ENCODE data around the gene ING2.

The ING2 gene

DNA sequence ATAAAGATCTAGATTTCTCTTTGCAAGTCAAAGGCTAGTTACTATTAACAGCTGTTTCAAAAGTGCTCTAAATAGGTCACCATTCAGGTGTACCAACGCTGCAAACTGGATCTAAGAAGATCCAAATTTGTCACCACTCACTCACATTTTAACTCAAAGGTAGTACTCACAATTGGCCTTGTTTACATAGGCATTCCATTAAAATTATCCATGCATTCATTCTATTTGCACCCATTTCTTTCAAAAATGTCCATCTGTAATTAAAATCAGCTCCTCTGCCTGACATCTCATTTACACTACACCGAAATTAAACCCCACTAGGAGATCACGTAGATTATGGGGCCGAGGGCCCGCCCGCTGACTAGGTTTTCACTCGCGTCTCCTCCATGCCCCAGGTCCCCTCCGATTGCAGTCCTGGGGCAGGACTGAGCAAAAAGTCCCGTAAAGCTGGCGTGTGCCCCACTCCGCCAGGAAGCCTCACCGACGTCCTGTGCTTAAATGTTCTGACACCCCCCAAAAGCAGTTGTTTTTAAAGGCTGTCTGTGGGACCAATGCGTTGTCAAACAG lies 1.3 kb upstream of the ING2 start:
- no peak for DNase-seq

DNA sequence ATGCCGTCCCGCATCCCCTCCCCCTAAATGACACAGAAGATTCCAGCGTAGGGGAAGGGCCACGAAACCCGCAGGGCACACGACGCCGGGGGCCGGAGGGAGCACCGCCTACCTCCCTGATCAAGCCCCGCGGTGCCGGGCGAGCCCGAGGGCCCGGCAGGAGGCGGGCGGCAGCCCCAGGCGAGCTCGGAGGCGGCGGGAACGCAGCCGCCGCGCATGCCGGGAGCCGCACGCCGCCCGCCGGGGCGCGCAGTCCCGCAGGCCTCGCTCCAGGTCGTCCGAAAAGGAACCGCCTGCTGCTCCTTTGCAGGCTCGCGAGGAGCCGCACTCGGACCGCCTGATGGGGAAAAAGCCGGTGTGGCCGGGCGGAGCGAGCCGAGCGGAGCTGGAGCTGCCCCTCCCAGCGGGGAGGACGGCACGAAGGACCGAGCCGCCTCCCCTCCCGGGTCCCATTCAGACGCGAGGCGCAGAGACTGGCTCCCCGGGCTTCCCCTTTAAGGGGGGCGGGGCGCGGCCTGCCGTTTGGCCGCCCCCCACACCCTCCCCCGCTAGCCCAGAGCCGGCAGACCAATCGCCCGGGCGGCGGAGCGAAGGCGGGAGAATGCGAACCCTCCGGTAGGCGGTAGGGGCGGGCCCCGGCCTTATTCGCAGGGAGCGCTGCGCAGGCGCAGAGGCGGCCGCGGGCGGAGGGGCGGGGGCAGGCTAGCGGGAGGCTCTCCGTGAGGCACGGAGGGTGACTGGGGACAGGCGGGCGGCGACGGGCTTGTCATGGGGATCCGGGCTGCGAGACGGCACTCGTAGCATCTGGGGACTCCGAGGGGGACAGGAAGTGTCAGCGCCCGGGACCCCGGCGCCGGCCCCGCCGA lies 561 bp upstream of the ING2 start:
- DNase-seq, result peak; percentile 98

DNA sequence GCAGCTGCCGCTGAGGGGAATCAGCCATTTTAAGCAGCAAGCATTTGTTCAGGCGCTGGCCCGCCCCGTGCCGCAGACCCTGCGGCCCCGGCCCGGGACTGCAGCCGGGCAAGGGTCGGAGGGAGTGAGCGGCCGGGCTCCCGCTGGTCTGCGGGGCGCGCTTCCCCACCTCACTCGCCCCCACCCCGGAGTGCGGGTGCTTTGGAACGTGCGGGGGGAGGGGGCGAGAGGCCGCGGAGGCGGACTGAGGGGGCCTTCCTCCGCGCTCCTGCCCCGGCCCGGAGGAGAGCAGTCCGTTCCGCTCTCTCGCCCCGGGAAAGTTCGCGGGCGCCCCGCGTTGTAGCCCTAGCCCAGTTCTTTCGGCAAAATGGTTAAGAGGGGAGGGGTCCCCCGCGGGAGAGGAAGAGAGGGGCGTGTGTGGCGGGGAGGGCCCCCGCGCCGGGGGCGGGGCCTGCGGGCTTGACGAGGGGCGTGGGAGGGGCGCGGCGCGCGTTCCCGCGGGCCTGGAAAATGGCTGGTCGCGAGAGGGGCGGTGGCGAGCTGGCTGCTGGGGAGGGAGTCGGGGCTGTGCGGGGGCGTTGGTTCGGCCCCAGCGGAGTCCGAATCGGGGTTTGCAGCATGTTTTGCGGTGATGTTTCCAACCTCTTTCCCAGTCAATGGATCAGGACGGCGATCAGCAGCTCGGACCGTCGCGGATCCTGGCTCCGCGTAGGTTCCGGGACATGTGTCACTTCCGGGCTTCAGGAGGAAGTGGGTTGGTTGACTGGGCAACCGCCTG lies 942 bp downstream of the ING2 start:
- DNase-seq, result peak; percentile 62

DNA sequence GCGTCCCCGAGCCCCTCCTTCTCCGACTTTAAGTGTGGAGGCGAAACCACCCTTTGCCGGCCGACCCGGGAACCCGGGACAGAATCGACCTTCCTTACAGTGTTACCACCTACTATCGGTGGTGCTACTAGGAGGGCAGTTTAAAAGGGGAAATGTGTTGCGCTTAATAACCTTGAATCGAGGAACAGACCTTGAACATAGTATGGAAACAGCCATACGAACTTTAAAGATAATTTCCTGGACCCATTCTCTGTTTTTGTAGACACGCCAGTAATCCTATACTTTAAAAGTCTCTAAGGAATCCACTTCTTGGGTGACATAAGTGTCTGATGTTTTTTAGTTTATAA lies 1.5 kb downstream of the ING2 start:
- no peak for DNase-seq

DNA sequence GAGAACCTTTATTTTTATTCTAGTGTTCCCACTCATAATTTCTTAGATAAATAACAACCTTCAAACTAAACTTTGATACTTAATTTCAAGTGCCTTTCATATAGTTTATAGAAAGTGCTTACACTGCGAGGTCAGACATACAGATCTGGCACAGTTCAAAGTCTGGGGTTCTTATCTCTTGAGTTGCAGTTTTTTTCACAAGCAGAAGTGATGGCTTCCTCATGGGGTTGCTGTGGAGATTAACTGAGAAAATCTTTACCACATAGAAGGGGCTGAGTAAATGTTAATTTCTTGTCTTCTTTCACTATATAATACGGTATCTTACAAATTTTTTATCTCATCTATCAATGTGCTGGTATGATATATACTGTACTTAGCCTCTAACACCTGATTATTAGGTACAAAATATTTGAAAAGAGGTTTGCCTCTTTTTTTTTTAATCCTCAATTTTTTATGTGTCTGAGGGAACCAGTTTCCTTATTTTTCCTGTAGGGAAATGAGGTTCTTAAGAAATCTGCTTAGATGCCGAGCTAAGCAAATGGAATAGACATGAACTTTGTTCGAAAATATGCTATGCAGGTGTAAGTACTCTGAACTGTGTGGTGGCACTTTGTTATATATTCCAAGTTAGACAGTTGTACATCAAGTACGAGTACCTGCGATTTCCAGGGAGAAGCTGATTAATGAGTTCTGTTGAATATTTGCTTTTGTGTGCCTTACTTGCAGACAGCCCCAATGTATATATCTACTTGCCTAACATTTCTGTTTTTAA lies 3.3 kb downstream of the ING2 start:
- DNase-seq, result no peak

DNA sequence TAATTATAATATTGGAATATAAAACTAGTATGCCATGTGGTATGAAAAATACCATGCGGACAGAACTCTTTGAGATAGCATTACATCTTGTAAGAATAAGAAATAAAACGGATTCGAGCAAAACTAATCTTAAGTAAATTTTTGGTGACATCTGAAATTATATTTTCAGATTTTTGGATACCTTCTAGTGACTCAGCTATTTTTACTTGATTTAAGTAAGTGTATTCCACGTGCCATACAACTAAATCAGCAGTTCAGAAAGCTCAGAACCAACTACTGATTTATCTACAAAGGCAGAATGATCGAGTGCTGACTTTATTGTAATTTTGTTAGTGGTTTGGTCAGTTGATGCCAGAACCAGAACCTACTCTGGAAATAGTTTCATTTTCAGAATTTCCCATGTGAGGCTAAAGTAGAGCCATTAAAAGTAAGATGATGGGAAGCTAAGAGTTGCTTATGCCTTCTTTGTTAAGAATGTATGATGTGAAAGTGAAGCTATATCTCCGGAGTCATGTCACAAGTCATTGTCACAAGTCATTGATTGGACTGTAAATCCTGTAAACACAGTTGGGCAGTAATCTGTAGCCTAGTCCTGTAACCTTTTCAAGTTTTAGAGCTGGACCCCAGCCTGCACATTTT lies 4.0 kb downstream of the ING2 start:
- DNase-seq, result no peak

DNA sequence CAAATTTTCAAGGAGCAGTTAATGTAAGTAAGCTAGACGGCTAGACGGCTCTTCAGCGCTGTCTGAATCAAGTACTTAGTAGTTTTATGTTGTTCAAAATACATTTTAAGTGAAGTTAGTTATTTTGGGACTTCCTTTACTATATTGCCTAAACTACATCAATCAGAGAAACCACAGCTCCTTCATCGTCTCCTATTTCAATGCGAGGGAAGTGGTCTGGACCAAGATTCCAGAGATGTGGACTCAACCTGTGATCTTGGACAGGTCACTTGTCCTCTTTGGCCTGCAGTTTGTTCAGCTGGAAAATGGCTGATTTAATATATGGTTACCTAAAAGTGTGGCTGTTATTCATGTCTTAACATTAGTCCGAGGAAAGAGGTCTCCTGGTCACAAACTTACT lies 10.6 kb downstream of the ING2 start:
- no peak for DNase-seq

DNA sequence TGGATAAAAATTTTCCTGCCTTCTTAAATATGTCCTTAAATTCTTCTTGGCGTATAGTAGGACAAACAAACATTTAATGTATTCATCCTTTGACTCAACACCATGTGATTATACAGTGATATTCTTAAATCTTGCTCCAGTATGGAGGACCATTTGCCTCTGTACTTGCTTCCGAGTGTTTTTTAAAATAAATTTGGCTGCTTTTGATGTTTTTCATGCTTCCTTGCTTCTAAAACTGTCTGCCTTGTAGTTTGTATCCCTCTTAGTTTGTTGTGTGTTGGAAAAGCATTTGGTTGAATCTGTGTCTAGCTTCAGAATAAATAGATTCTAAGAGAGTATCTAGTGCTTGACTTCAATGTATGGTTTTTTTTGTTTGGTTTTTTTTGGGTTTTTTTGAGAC lies 12.3 kb downstream of the ING2 start:
- DNase-seq, result no peak

DNA sequence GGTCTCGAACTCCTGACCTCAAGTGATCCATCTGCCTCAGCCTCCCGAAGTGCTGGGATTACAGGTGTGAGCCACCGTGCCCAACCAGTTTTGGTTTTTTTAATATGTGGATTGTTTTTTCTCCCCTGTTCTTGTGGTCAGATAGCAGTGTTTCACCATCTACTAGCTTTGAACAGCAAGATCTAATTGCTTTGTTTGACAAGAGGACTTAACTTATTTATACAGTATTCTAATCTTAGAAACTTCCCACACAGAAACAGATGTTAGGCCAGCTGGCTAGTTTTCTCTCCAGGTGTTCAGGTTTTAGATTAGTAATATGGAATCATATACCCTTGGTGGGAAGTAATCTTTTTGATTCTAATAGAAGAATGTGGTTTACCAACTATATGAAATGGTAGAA lies 12.9 kb downstream of the ING2 start:
- DNase-seq, result no peak

DNA sequence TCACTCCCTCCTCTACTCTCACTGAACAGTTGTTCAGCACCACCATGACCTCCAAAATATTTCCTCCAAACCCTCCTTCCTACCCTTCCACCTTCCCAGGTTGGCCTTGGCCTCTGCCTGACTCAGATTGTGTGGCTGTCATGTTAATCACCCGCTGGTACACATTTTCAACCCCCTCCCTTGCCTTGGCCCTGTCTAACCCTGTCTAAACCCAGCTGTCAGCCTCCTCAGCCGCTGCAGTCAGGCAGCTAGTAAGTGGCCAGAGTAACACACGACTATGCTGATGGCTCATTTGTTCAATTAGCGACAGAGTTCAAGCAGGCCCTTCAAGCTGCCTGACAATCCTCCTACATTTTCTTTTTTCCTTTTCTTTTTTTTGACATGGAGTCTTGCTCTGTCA lies 18.0 kb downstream of the ING2 start:
- no peak for DNase-seq

DNA sequence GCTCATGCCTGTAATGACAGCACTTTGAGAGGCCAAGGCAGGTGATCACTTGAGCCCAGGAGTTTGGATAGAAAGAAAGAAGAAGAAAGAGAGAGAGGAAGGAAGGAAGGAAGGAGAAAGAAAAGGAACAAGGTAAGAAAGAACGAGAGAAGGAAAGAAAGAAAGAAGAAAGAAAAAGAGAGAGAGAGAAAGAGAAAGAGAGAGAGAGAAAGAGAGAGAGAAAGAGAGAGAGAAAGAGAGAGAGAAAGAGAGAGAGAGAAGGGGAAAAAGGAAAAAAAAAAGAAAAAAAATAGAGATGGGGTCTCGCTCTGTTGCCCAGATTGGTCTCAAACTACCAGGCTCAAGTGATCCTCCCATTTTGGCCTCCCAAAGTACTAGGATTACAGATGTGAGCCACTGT lies 22.5 kb downstream of the ING2 start:
- no peak for DNase-seq

DNA sequence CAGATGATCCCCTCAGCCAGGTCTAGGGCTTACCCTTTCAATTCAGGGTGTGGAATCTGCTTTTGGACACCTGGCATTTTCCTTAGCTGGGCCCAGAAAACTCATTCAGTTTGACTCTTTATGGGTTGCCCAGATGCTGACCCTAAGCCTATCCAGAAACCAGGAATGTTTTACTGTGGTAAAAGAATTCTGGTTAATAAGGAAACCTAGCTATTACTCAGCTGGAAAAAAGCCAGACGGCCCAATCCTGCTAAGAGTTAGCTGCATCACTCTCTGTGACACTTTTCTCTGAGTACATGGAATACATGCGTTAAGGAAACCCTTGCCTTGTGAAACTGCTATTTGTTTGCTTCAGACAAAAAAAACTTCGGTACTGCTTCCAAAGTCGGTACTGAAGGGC lies 28.0 kb downstream of the ING2 start:
- DNase-seq, result no peak

DNA sequence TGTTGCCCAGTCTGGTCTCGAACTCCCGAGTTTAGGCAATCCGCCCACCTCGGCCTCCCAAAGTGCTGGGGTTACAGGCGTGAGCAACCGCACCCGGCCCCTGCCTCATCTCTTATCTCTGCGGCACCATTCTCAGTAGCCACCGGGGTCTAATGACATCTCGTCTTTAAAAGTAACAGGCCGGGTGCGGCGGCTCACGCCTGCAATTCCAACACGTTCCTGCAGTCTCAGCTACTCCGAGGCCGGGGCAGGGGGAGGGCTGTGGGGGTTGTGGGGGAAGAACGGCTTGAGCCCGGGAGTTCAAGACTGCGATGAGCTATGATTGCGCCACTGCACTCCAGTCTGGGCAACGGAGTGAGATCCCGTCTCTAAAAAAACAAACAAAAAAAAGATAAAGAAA lies 28.8 kb downstream of the ING2 start:
- no peak for DNase-seq

DNA sequence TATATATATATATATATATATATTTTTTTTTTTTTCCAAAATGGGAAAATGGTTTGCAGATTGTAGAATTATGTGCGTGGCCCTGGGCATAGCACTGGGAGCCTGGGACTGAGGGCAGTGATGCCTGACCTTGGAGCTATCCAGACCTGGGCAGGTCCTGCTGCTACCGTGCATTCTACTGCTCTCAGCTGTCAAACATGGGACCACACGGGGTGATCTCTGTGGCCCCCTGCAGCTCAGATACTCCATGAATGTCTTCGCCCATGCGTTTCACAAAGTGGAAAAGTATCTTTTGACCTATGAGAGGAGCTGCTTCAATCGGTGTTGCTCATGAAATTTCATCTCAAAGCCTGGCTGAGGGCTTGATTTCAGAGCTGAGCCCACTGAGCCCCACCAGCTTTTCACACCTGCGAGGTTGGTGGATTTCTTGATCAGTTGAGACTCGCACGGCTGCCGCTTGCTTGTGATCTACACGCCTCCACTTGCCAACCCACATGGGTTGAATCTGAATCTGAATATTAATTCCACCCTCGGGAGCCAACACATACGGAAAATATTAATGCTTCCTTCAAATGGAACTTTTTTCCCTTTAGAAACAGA lies 35.7 kb downstream of the ING2 start:
- DNase-seq, result no peak

DNA sequence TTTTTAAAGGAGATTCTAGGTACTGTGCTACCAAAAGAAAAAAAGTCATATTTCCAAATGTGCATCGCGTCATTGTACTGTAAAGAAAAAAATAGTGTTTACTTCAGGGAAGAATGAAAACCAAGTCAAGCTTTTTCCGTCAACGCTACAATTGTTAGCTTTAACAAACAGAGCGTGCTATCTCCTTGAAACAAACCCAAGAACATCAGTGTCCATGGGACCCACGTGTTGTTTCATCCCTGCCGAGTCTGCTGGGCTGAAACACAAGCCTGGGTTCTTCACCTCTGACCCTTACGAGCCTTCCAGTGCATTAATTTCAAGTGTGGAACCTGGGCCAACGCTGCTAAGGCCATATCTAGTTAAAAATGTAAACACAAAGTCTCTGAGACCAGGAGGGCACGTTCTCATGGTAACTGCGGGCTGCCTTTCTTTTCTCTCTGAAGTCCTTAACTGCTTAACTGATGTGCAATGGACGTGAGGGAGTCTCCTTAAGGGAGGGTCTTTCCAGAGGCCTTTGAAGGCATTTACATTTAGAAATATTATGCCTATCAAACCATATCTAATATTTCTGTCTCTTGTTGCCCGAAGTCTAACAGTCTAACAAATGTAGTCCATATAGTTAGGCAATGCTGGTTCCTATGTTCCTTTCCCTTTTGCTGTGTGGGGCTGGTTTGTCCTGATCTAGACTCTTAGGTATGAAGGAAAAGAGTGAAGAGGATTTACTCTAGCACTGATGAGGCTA lies 36.3 kb downstream of the ING2 start:
- no peak for DNase-seq

DNA sequence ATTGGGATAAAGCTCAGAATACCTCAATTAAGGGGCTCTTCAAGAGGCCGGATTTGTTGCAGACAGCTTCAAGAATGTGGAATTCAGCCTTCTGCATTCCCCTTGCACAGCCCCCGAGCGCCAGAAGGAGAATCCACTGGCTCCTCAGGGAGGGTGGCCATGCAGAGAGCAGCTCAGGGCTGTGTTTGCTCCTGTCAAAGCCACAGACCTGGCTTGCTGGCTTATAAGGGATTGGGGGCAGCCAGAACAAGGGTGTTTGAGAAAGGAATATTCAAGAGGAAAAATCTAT lies 36.8 kb downstream of the ING2 start:
- no peak for DNase-seq

DNA sequence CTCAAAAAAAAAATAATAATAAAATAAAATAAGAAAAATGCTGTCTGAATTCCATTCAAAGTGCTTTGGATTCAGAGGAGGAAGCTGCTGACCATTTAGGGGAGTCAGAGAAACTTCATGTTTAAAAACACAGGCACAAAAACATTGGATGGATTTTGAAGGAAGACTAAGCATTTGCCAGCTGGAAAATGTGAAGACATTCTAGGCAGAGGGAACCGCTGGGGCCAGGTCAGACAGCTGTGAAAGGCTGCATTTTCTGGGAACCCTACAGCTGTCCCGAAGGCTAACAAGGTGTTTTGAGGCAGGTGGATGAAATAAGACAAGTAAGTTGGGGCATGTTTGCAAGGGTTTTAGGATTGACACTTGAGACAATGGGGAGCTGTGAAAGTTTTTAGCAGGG lies 38.6 kb downstream of the ING2 start:
- no peak for DNase-seq

DNA sequence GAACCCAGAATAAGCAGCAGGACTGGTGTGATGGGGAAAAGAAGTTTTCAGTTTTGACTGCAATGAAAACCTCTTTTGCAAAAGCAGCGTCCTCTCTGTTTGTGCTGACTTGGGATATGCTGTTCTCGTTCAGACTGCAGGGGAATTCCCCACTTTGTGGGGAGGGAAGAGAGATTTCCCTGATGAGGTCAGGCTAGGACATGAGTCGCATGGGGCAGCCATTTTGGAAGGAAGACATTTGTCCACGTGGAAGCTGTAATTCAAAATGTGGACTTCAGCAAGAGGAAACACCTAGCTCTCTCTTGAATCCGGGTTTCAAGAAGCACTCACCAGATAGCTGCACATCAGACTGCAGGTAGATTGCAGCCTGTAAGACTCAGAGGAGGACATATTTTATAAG lies 39.3 kb downstream of the ING2 start:
- DNase-seq, result no peak

DNA sequence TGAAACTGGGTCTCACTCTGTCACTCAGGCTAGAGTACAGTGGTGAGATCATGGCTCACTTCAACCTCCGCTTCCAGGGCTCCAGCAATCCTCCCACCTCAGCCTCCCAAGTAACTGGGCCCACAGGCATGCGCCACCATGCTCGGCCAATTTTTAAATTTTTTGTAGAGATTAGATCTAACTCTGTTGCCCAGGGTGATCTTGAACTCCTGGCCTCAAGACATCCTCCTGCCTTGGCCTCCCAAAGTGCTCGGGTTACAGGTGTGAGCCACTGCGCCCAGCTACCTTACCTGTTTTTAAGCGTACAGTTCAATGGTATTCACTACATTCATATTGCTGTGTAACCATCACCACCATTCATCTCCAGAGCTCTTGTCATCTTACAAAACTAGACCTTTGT lies 41.5 kb downstream of the ING2 start:
- no peak for DNase-seq

DNA sequence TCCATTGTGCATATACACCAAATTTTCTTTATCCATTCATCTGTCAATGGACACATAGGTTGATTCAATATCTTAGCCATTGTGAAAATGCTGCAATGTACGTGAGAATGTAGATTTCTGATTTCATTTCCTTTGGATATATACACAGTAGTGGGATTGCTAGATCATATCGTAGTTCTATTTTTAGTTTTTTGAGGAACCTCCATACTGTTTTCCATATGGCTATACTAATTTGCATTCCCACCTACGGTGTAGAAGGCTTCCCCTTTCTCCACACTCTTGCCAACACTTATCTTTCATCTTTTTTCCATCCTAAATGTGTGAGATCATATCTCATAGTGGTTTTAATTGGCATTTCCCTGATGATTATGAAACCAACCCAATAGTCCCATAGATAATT lies 43.4 kb downstream of the ING2 start:
- no peak for DNase-seq

DNA sequence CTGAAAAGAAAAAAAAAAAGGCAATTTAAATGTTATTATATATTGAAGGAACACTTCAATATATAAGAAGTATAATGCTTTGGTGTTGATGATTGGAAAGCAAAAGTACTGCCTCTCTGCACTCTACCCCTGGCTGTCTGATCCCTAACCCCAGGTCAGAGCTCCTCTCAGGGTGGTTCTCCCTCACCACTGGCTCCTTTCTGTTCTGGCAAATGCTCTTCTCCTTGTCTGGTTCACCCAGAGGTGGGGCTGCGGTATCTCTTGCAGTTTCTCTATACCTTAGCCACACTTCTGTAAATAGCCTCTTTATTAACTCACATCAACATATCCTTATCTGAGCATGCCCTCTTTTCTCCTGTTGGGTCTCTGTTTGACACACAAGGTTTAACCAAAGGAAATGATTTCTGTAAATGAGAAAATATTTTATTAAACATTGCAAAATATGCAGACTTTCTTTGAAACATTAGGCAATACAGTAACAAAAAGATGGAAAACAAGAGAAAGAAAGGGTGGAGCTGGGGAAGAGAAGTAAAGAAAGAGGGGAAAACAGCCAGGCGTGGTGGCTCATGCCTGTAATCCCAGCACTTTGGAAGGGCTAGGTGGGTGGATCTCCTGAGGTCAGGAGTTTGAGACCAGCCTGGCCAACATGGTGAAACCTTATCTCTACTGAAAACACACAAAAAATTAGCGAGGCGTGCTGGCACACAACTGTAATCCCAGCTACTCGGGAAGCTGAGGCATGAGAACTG lies 45.7 kb downstream of the ING2 start:
- DNase-seq, result no peak

All from COR-L47 (cell line).